GM21786 (cell line): ENCODE measurements around the gene DLG2.

Source experiments
- ATAC-seq: cut with Tn5 transposase; IDR thresholded peaks from one replicate; pipeline ENCODE4 v1.9.1; 2021; ENCODE audit not compliant: unreplicated experiment

DLG2 gene

GRCh38 chr11:83909579-83910534, 1717.3 kb downstream of the DLG2 start:
- no peak for ATAC-seq

DNA sequence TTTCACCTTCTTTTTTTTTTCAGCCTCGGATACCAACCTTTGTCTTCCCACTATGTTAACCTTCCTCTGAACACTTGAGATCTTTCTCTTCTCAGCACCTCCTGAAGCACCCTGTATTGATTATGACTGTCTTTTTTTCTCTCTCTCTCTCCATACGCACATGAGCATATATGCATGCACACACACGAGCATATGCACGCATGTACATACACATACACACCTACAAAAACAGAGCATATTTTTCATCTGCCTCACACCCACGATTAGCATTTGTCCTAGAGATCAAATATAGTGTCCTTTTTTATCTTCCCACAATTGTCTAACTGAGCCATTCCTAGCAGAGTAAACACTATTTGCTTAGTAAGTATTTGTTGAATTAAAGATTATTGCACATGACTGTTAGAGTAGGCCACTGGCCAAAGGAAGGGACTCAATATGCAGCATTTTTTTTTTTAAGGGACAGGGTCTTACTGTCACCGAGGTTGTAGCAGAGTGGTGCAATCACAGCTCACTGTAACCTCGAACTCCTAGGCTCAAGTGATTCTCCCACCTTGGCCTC, 1718.8 kb downstream of the DLG2 start:
- ATAC-seq: no peak

GRCh38 chr11:83895516-83895915, 1731.6 kb downstream of the DLG2 start:
- no peak for ATAC-seq

DNA sequence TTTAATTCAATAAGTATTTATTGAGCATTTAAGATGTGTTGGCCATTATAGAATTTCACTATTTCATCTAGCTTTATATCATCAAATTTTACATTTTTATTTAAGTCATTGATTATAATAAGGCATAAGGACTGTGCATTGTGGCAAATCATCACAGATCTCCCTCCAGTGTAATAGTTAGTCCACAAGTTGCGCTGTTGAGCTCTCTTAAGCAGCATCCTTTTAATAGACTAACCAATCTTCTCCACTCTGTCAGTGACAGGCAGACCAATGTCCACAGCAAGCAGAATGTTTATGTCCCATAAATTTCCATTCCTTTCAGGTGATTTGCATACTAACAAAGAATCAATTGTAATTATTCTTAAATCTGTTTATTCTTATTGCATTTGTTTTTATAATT, 1745.7 kb downstream of the DLG2 start:
- ATAC-seq: no peak

GRCh38 chr11:83871054-83871453, 1756.1 kb downstream of the DLG2 start:
- ATAC-seq: no peak

- ATAC-seq: no peak
Observed at GRCh38 chr11:83866655-83867054, 1760.5 kb downstream of the DLG2 start.

GRCh38 chr11:83865636-83866461, 1761.3 kb downstream of the DLG2 start:
- no peak for ATAC-seq

- ATAC-seq: no peak
Observed at GRCh38 chr11:83864412-83865057, 1762.6 kb downstream of the DLG2 start.

- no peak for ATAC-seq
Observed at GRCh38 chr11:83863272-83863671, 1763.9 kb downstream of the DLG2 start.

DNA sequence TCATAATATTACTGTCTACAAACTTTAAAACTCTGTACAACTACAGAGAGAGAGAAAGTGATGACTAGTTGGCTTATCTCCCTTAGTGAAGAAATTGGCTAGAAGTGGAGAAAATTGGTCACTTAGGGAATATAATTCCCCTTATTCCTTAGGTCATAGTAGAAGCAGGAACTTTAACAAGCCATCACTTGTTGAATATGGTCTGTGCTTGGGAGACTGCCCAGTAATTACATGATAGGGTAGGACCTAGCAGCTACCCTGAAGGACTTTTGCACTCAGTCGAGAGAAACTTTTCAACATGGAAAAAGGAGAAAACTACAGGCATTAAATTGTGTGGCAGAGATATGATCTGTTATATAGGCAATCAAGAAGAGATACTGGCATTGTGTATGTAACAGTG, 1764.5 kb downstream of the DLG2 start:
- no peak for ATAC-seq

GRCh38 chr11:83862033-83862432, 1765.1 kb downstream of the DLG2 start:
- ATAC-seq: no peak

- ATAC-seq: no peak
Observed at GRCh38 chr11:83858694-83859093, 1768.5 kb downstream of the DLG2 start.

- no peak for ATAC-seq
Observed at GRCh38 chr11:83855237-83855636, 1771.9 kb downstream of the DLG2 start.

DNA sequence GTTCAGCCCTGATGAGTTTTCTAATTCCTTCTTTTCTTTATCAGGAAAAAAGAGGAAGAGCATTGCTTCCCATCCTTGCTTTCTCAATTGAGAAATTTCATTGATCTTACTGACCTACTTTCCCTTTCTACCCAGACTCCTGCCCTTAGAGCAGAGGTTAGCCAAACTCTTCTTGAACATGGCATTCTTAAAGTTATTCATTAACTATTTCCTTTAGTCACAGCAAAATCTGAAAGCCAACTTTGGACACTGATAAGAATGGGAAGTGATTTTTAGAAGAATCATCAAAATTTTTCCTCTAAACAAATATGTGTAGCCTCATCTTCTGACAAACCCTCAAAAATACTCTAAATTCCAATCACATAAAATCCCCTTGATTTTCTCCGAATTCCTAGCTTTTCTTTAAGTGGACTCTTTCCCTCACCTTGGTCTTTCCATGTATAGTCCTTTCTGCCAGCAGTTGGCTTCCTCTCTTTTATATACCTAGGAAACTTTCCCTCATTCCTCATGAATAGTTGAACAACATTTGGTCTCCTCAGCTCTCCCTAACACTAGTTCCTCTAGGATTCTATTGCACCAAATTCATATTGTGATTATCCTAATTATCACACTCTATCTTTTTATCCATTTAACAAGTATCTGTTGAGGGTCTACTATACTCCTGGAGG, 1774.2 kb downstream of the DLG2 start:
- ATAC-seq: no peak

DNA sequence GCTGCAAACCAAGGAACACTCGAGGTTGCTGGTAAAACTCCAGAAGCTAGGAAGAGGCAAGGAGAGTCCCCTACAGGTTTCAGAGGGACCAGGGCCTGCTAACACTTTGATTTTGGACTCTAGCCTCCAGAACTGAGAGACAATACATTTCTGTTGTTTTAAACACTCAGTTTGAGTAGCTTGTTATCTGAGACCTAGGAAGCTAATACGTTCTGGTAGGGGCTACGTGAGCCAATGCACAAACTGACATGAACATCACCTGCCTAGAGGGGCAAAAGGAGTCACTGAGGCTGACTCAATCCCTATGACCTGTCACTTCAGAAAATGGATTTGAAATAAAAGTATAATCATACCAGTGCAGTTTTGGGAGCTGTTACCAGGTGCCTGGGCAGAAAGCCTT, 1775.1 kb downstream of the DLG2 start:
- ATAC-seq: no peak

DNA sequence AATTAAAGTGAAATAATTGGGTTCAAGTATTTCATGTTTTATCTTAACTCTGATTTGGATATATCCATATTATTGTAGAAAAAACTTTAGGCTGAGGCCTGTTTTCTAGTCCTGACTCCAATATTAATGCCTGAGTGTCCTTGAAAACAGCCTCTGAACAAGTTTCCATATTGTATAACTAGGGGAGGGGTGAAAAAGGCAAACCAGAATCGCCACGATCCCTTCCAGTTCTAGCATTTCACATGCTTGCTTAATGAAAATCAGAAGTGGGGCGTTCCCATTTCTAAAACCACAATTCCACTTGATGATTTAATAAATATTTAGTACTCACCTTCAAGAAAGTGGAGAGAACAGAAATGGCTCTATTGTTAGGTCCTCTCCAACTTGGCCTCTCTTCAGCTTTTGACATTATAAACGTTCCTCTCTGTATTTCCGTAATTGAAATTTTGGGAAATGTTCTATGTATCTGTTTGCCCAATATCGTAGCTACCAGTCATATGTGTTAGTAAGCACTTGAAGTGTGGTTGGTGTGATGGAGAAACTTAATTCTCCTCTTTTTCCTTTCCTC, 1779.6 kb downstream of the DLG2 start:
- no peak for ATAC-seq

GRCh38 chr11:83845797-83846196, 1781.3 kb downstream of the DLG2 start:
- ATAC-seq: no peak

GRCh38 chr11:83840326-83840725, 1786.8 kb downstream of the DLG2 start:
- ATAC-seq: no peak

GRCh38 chr11:83836883-83837654, 1790.1 kb downstream of the DLG2 start:
- peak; percentile 75 for ATAC-seq
